ENCODE data around the gene RAP1GAP. TPM values are rescaled to one million over a fixed set of nuclear protein-coding genes. Genes with fewer than 3 reads are reported as not detected.

Gene RAP1GAP
- 10 to 100 TPM; 21.3 to 57.9 (median 47.0) TPM for polyA plus RNA-seq (ENCODE audit: insufficient read depth in 1 of 5, insufficient read length in 5 of 5, low replicate concordance in 1 of 5)
- long read RNA-seq, donor 1, transcript RAP1GAP-204 (23 exons, 3,318 nt) = major isoform, 8 of 8 reads
- long read RNA-seq, donor 1, partial matches to known transcripts = 0 of 8 reads
- long read RNA-seq, donor 1, other reads (novel, unspliced or antisense) = 0 of 8 reads
- long read RNA-seq, donor 2, partial matches to known transcripts = 0 of 1 reads
- long read RNA-seq, donor 2, other reads (novel, unspliced or antisense) = 0 of 1 reads
- long read RNA-seq, donor 3, partial matches to known transcripts = 0 of 5 reads
- long read RNA-seq, donor 3, other reads (novel, unspliced or antisense) = 0 of 5 reads
- long read RNA-seq, donor 4, partial matches to known transcripts = 0 of 4 reads
- long read RNA-seq, donor 4, other reads (novel, unspliced or antisense) = 0 of 4 reads
- long read RNA-seq, donor 5, partial matches to known transcripts = 0 of 2 reads
- long read RNA-seq, donor 5, other reads (novel, unspliced or antisense) = 0 of 2 reads
- long read RNA-seq, donor 6, transcript RAP1GAP-204 (23 exons, 3,318 nt) = major isoform, 5 of 6 reads
- long read RNA-seq, donor 6, partial matches to known transcripts = 0 of 6 reads
- long read RNA-seq, donor 6, other reads (novel, unspliced or antisense) = 0 of 6 reads
- long read RNA-seq, donor 7, transcript RAP1GAP-204 (23 exons, 3,318 nt) = major isoform, 5 of 6 reads
- long read RNA-seq, donor 7, partial matches to known transcripts = 0 of 6 reads
- long read RNA-seq, donor 7, other reads (novel, unspliced or antisense) = 0 of 6 reads
- long read RNA-seq, donor 8, partial matches to known transcripts = 0 of 4 reads
- long read RNA-seq, donor 8, other reads (novel, unspliced or antisense) = 0 of 4 reads

- DNase-seq = no peak
These were observed at the start of gene RAP1GAP for GRCh38 chr1:21669258-21670058. TSS of gene RAP1GAP (minus strand) at chr1:21669357. CDS start at chr1:21620032, 49,325 bp downstream.

GRCh38 chr1:21716169-21716568, 47.0 kb upstream of the RAP1GAP start:
- DNase-seq = no peak

GRCh38 chr1:21707891-21708290, 38.7 kb upstream of the RAP1GAP start:
- no peak for DNase-seq

GRCh38 chr1:21707086-21707840, 38.1 kb upstream of the RAP1GAP start:
- no peak for DNase-seq

- DNase-seq = no peak
These were observed 37.1 kb upstream of the RAP1GAP start for GRCh38 chr1:21706151-21706835.

- DNase-seq = no peak
These were observed 36.3 kb upstream of the RAP1GAP start for GRCh38 chr1:21705303-21705980.

GRCh38 chr1:21704145-21704544, 35.0 kb upstream of the RAP1GAP start:
- no peak for DNase-seq

GRCh38 chr1:21703318-21703963, 34.3 kb upstream of the RAP1GAP start:
- no peak for DNase-seq

GRCh38 chr1:21702780-21703179, 33.6 kb upstream of the RAP1GAP start:
- DNase-seq = no peak

GRCh38 chr1:21701401-21701800, 32.2 kb upstream of the RAP1GAP start:
- DNase-seq = no peak

GRCh38 chr1:21700094-21700493, 30.9 kb upstream of the RAP1GAP start:
- DNase-seq = no peak

- no peak for DNase-seq
These were observed 27.8 kb upstream of the RAP1GAP start for GRCh38 chr1:21696931-21697330.

GRCh38 chr1:21693732-21694131, 24.6 kb upstream of the RAP1GAP start:
- no peak for DNase-seq

GRCh38 chr1:21691739-21692138, 22.6 kb upstream of the RAP1GAP start:
- no peak for DNase-seq

- DNase-seq = no peak
These were observed 20.7 kb upstream of the RAP1GAP start for GRCh38 chr1:21689661-21690372.

- no peak for DNase-seq
These were observed 17.9 kb upstream of the RAP1GAP start for GRCh38 chr1:21687081-21687529.

- no peak for DNase-seq
These were observed 17.0 kb upstream of the RAP1GAP start for GRCh38 chr1:21685946-21686678.

GRCh38 chr1:21681426-21681825, 12.3 kb upstream of the RAP1GAP start:
- no peak for DNase-seq
